22Rv1 (cell line): ENCODE measurements around the gene CGB8.

ENCODE experiments used
- CTCF ChIP-seq: fragments of 450-650 bp; IDR thresholded peaks from 2 replicates; pipeline ENCODE4 v1.5.1; 2017; ENCODE audit warnings: mild to moderate bottlenecking
- ZFX ChIP-seq: fragments of 450-650 bp; IDR thresholded peaks from 2 replicates; pipeline ENCODE4 v1.6.1; 2017; ENCODE audit warnings: antibody characterized with exemption, borderline replicate concordance

DNA sequence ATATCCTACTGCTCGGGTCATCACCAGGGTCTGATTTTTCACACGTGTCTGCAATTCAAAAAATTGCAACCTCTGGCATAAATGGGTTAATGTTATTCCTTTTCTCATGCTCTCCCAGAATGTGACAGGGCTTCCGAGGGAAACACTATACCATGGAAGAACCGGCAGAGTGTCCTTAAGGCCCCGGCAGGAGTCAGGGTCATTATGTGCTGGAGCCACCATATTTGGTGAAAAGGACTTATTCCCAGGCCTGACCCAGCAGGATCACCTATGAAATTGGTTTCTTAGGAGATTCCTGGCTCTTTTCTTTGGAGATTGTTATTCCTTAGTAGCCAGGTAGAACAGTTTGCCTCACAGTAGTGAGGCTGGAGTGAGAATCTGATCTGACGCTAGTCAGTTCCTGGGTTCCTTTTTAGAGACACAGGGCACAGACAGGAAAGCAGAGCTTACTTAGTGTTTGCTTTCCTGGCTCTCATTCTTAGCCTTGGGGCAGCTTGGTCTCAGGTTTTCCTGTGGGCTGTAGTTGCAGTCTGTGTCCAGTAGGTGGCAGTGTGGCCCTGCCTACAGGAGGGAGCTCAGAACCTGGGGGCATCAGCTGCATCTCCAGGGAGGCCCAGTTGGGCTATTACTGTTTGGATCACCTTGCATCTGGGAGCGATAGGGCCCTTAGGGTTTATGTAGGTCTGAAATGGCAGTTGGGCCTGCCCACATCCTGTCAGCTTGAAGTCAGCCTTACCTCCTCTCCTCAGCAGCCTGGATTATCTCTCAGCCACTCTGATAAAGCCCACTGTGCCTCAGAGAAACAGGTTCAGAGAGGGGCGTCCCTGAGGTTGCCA lies 48.8 kb upstream of the CGB8 start:
- TF ChIP-seq CTCF: peak; percentile 98
- TF ChIP-seq ZFX: no peak
